HG03378 (cell line): ENCODE measurements around the gene SOHLH1.

ENCODE experiments used
- ATAC-seq: cut with Tn5 transposase; IDR thresholded peaks from one replicate; pipeline ENCODE4 v1.9.1; 2021; ENCODE audit warnings: mild to moderate bottlenecking, moderate library complexity; ENCODE audit not compliant: unreplicated experiment

Gene SOHLH1

GRCh38 chr9:135699440-135699839, at the start of gene SOHLH1:
Gene SOHLH1, minus strand, starts transcription at chr9:135699481. Its CDS starts 14 bp downstream, at chr9:135699467.
- no peak for ATAC-seq

- ATAC-seq: no peak
Measured at GRCh38 chr9:135748676-135749075, 49.4 kb upstream of the SOHLH1 start.

- no peak for ATAC-seq
Measured at GRCh38 chr9:135747311-135747710, 48.0 kb upstream of the SOHLH1 start.

DNA sequence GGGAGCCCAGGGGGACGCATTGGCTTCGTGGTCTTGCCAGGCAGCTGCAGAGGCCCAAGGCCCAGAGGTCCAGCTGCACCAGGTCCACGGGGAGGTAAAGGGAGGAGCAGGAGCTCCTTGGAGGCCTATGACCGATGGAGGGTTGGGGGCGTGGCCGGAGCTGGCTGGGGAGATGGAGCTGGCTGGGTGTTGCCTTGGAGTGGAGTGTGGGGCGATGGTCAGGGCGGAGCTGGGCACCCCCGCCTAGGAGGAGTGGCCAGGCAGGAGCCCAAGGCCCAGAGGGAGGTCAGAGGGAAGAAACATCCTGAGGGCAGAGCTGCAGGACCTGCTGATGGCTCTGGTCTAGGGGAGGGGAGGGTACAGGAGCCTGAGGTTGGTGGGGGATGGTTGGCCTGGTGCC, 47.3 kb upstream of the SOHLH1 start:
- ATAC-seq: no peak

- ATAC-seq: no peak
Measured at GRCh38 chr9:135745686-135746324, 46.5 kb upstream of the SOHLH1 start.

GRCh38 chr9:135745189-135745588, 45.9 kb upstream of the SOHLH1 start:
- ATAC-seq: no peak

- ATAC-seq: no peak
Measured at GRCh38 chr9:135744333-135745070, 45.2 kb upstream of the SOHLH1 start.

GRCh38 chr9:135743546-135744332, 44.5 kb upstream of the SOHLH1 start:
- ATAC-seq: no peak

GRCh38 chr9:135743021-135743420, 43.7 kb upstream of the SOHLH1 start:
- ATAC-seq: no peak

DNA sequence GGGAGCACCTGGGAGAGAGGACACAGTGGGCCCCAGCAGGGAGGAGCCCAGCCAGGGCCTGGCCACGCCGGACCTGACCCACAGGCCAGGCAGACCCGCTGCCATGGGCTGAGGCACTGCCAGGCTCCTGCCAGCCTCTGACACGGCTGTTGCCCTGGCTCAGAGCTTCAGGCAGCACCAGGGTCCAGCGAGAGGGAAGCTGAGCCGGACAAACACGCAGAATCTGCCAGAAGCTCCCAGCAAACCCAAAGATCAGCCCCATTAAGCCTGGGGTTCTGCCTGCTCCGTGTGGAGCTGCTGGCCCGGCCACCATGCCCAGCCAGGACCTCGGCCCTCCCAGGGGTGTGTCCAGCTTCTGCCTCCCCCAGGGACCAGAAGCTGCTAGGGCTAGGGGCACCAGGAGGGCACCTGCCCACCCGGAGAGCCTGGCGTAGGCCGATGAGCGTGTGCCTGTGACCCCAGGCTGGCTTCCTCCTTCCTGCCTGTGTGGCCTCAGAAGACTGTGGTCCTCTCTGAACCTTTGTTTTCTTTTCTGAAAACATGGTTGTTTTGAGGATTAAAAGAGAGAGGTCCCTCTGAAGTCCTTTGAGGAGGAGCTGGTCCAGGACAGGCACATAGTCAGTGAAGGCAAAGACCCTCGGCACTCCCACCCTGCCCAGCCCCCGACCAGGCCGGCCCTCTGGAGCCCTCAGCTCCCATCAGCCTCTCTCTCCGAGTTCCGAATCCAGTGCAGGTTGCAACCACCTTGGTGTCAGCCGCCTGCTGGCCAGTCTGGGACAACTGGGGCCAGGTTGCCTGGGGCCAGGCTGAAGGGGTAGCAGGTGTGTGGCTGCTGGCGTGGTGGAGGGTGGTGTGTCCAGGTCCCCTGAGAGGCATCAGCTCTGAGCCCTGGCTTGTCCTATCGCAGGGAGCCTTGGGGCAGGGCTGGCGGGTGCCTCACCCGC, 42.3 kb upstream of the SOHLH1 start:
- no peak for ATAC-seq

- no peak for ATAC-seq
Measured at GRCh38 chr9:135739271-135740220, 40.3 kb upstream of the SOHLH1 start.

- no peak for ATAC-seq
Measured at GRCh38 chr9:135737840-135738521, 38.7 kb upstream of the SOHLH1 start.

GRCh38 chr9:135736979-135737839, 37.9 kb upstream of the SOHLH1 start:
- no peak for ATAC-seq

- ATAC-seq: no peak
Measured at GRCh38 chr9:135736272-135736978, 37.1 kb upstream of the SOHLH1 start.

DNA sequence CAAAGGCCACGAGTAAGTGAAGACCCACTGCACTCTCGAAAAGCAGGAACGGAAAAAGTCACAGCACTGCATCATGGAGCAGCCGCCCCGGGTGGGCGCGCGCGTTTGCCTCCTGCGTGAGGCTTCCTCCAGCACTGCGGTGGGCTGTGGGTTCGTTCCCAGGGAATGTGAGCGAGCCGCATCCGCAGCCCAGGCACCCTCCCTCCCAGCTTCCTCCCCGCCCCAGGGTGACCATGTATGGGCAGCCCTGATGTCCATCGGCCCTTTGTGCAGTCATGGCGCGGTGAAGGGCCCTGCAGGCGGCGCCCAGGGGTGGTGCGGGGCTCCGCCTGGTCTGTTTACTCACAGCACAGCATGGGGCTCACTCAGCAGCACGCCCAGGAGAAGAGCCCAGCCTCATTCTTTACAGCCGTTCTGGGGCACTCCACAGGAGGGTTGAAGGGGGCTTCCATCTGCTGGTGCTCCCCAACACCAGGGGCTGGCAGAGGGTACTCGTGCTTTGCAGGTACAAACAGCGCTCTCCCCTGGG, 35.4 kb upstream of the SOHLH1 start:
- ATAC-seq: no peak

- no peak for ATAC-seq
Measured at GRCh38 chr9:135732569-135733257, 33.4 kb upstream of the SOHLH1 start.

DNA sequence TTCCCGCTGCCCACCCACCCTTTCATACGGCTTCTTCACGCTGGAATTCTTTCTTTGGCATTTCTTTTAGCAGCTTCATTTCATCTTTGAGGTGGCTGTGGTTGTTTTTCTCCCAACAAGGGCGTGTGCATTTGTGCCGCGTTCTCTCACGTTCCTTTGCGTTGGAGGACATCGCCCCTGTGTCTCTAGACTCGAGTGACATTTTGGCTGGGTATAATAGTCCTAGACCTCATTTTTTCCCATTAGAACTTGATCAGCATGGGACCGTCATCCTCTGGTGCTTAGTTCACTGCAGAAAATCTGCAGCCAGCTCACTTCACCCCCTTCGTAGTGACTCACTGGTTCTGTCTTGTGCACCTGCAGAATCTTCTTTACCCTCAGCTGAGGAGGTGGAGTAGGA, 32.2 kb upstream of the SOHLH1 start:
- no peak for ATAC-seq
